Neural cell (in vitro differentiated cells): ENCODE results near the gene RAB1B. TPM values are rescaled to one million over a fixed set of nuclear protein-coding genes. Genes with fewer than 3 reads are reported as not detected.

ENCODE experiments used
- H2AFZ ChIP-seq: fragments of 200-600, 300-800 bp; sonication (generic), shearing (Covaris generic); 2 replicates; pipeline ENCODE4 v1.6.0; 2014; ENCODE audit warnings: low read depth, mild to moderate bottlenecking, antibody characterized with exemption, low read length, moderate library complexity
- H3F3A ChIP-seq: fragments of 200-600 bp; shearing (Covaris generic); 2 replicates; pipeline ENCODE4 v1.6.1; 2016; ENCODE audit warnings: mild to moderate bottlenecking, moderate library complexity, mixed read lengths, antibody characterized with exemption, low read length; ENCODE audit not compliant: insufficient read depth, poor library complexity, severe bottlenecking
- H3K27ac ChIP-seq: fragments of 200-600, 300-800 bp; sonication (generic), shearing (Covaris generic); 2 replicates; pipeline ENCODE4 v1.5.1; 2014; ENCODE audit warnings: mild to moderate bottlenecking, low read length, moderate library complexity
- H3K27me3 ChIP-seq: fragments of 300-800, 200-600 bp; sonication (generic), shearing (Covaris generic); 2 replicates; pipeline ENCODE4 v1.6.0; 2014; ENCODE audit warnings: mild to moderate bottlenecking, low read depth, low read length, moderate library complexity; ENCODE audit not compliant: insufficient read depth
- H3K36me3 ChIP-seq: fragments of 300-800, 200-600 bp; sonication (generic), shearing (Covaris generic); 2 replicates; pipeline ENCODE4 v1.5.1; 2014; ENCODE audit warnings: mild to moderate bottlenecking, antibody characterized with exemption, low read length, moderate library complexity; ENCODE audit not compliant: insufficient read depth
- H3K4me2 ChIP-seq: fragments of 300-800, 200-600 bp; sonication (generic), shearing (Covaris generic); 2 replicates; pipeline ENCODE4 v1.6.0; 2014; ENCODE audit warnings: mild to moderate bottlenecking, low read length
- H3K4me3 ChIP-seq: fragments of 300-800, 200-600 bp; sonication (generic), shearing (Covaris generic); 2 replicates; pipeline ENCODE4 v1.5.1; 2014; ENCODE audit warnings: mild to moderate bottlenecking, low read length, moderate library complexity
- H3K79me2 ChIP-seq: fragments of 200-600 bp; shearing (Covaris generic); replicated peaks from 2 replicates; pipeline ENCODE4 v1.6.0; 2014; ENCODE audit warnings: mild to moderate bottlenecking, low read length, moderate library complexity; ENCODE audit not compliant: insufficient read depth
- H3K9ac ChIP-seq: fragments of 300-800, 200-600 bp; sonication (generic), shearing (Covaris generic); 2 replicates; pipeline ENCODE4 v1.6.1; 2016; ENCODE audit warnings: mild to moderate bottlenecking, low read length, mixed read lengths
- H3K9me2 ChIP-seq: fragments of 200-600 bp; shearing (Covaris generic); 2 replicates; pipeline ENCODE4 v1.6.1; 2016; ENCODE audit warnings: mild to moderate bottlenecking, low read length, mixed read lengths; ENCODE audit not compliant: insufficient read depth
- H3K9me3 ChIP-seq: fragments of 200-600, 300-800 bp; sonication (generic), shearing (Covaris generic); 2 replicates; pipeline ENCODE4 v1.6.1; 2016; ENCODE audit warnings: mild to moderate bottlenecking, mixed run types, low read length, moderate library complexity, mixed read lengths
- H4K20me1 ChIP-seq: fragments of 200-600 bp; shearing (Covaris generic); 2 replicates; pipeline ENCODE4 v1.6.1; 2016; ENCODE audit warnings: mild to moderate bottlenecking, mixed run types; ENCODE audit not compliant: insufficient read depth
- EP300 ChIP-seq: fragments of 450-650 bp; conservative IDR thresholded peaks from 2 replicates; pipeline ENCODE4 v1.6.1; 2014; ENCODE audit warnings: antibody characterized with exemption, mild to moderate bottlenecking, moderate library complexity; ENCODE audit not compliant: poor library complexity, severe bottlenecking
- EZH2 ChIP-seq: fragments of 200-600, 300-800 bp; shearing (Covaris generic), sonication (generic); IDR thresholded peaks from 2 replicates; pipeline ENCODE4 v1.6.1; 2014; ENCODE audit warnings: antibody characterized with exemption, low read length, borderline replicate concordance, mild to moderate bottlenecking; ENCODE audit not compliant: insufficient read depth, poor library complexity, severe bottlenecking
- MXI1 ChIP-seq: fragments of 450-650 bp; conservative IDR thresholded peaks from 2 replicates; pipeline ENCODE4 v1.6.1; 2014; ENCODE audit warnings: antibody characterized with exemption, mild to moderate bottlenecking; ENCODE audit not compliant: poor library complexity, severe bottlenecking
- POLR2AphosphoS5 ChIP-seq: IDR thresholded peaks from 2 replicates; pipeline ENCODE4 v1.6.1; 2012
- TAF1 ChIP-seq: IDR thresholded peaks from 2 replicates; pipeline ENCODE4 v1.6.1; 2012; ENCODE audit warnings: low read depth
- polyA plus RNA-seq: library from polyadenylated mRNA; depleted of rRNA; stranded (reverse); fragments of >200 nt; gene quantifications from 2 replicates; pipeline ENCODE4 v1.2.3, GENCODE V29; 2014
- TF ChIP-seq, protein P1 (sequence below): fragments of 450-650 bp; IDR thresholded peaks from 2 replicates; pipeline ENCODE4 v1.5.1; 2014; ENCODE audit warnings: antibody characterized with exemption, mild to moderate bottlenecking, moderate library complexity; ENCODE audit not compliant: poor library complexity, severe bottlenecking

Gene RAB1B
- polyA plus RNA-seq, 1 donor from 2014 or later = 27.2 TPM

- Histone ChIP-seq H3K4me3 (peak overlapping the region; percentile 70), H3K4me2 (peak overlapping the region; percentile 59), H3K27ac (peak overlapping the region; percentile 49), H4K20me1 (no peaks in the 10 kb centered on the region), H3F3A (no peaks in the 10 kb centered on the region), H3K9me2 (no peaks in the 10 kb centered on the region), H2AFZ (peak overlapping the region; percentile 60), H3K9ac (peak overlapping the region; percentile 69), H3K27me3 (peaks cover 11% of the 10 kb centered on the region), H3K9me3 (no peaks in the 10 kb centered on the region), H3K79me2 (no peaks in the 10 kb centered on the region), H3K36me3 (no peaks in the 10 kb centered on the region)
- TF ChIP-seq EP300 = no peak
- peak; percentile 53 for TF ChIP-seq POLR2AphosphoS5
Observed at GRCh38 chr11:66312549-66313320, 44.3 kb downstream of the RAB1B start.

- H3K4me3 ChIP-seq = peak overlapping the region; percentile 70
- H3K27me3 ChIP-seq = peaks cover 11% of the 10 kb centered on the region
- H3K79me2 ChIP-seq = no peaks in the 10 kb centered on the region
- no peaks in the 10 kb centered on the region for H3K9me3 ChIP-seq
- TF ChIP-seq, protein P1, sequence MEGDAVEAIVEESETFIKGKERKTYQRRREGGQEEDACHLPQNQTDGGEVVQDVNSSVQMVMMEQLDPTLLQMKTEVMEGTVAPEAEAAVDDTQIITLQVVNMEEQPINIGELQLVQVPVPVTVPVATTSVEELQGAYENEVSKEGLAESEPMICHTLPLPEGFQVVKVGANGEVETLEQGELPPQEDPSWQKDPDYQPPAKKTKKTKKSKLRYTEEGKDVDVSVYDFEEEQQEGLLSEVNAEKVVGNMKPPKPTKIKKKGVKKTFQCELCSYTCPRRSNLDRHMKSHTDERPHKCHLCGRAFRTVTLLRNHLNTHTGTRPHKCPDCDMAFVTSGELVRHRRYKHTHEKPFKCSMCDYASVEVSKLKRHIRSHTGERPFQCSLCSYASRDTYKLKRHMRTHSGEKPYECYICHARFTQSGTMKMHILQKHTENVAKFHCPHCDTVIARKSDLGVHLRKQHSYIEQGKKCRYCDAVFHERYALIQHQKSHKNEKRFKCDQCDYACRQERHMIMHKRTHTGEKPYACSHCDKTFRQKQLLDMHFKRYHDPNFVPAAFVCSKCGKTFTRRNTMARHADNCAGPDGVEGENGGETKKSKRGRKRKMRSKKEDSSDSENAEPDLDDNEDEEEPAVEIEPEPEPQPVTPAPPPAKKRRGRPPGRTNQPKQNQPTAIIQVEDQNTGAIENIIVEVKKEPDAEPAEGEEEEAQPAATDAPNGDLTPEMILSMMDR = no peak
- no peak for TF ChIP-seq TAF1
- no peak for TF ChIP-seq MXI1
- no peak for TF ChIP-seq EZH2
- H4K20me1 ChIP-seq = no peaks in the 10 kb centered on the region
- peak overlapping the region; percentile 69 for H3K9ac ChIP-seq
- peak overlapping the region; percentile 49 for H3K27ac ChIP-seq
- H3F3A ChIP-seq = no peaks in the 10 kb centered on the region
- H2AFZ ChIP-seq = peak overlapping the region; percentile 60
- H3K36me3 ChIP-seq = no peaks in the 10 kb centered on the region
- peak overlapping the region; percentile 59 for H3K4me2 ChIP-seq
- H3K9me2 ChIP-seq = no peaks in the 10 kb centered on the region
Observed at GRCh38 chr11:66313321-66314185, 45.1 kb downstream of the RAB1B start.

DNA sequence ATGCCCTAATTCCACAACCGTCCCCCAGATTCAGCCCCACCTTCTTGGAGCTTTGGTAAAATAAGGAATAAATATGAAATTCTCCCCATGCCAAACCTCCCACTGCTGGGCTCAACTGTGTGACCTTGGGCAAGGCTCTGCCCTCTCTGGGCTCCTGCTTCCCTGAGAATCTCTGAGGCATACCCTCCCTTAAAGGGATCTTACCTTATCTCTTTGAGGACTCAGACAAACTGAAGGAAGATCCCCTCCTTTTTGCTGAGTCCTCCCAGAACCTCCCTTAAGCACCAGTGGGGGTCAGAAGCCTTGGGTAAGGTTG is 45.7 kb downstream of the RAB1B start:
- Histone ChIP-seq H3K9me2 (no peaks in the 10 kb centered on the region), H3F3A (no peaks in the 10 kb centered on the region), H3K36me3 (no peaks in the 10 kb centered on the region), H3K9ac (no peak overlapping the region), H4K20me1 (no peaks in the 10 kb centered on the region), H3K4me3 (no peak overlapping the region), H3K27me3 (peaks cover 11% of the 10 kb centered on the region), H3K79me2 (no peaks in the 10 kb centered on the region), H3K27ac (no peak overlapping the region), H3K9me3 (no peaks in the 10 kb centered on the region), H3K4me2 (no peak overlapping the region), H2AFZ (no peak overlapping the region)
- TF ChIP-seq EP300 = no peak
- TF ChIP-seq, protein P1 = no peak
- no peak for TF ChIP-seq MXI1
- TF ChIP-seq POLR2AphosphoS5 = no peak
